ENCODE measurements around the gene MARCKSL1.
A peak's percentile ranks its signal among the peaks of the same experiment; 100 is the strongest.
"Not testable (repeated sequence)": the region's sequence is repeated elsewhere in the genome, so short reads cannot be mapped to it uniquely, and the experiment has no call there.

Gene MARCKSL1

GRCh38 chr1:32362474-32363313 is 26.7 kb upstream of the MARCKSL1 start, which contains the start of the genes FAM229A and TSSK3:
FAM229A (minus strand) TSS chr1:32362485; CDS start chr1:32362091, 394 bp downstream.
TSSK3 (plus strand) TSS chr1:32362539; CDS start chr1:32362702, 163 bp downstream.
- no peak for FAIRE-seq

GRCh38 chr1:32361674-32362473 is 25.8 kb upstream of the MARCKSL1 start:
- TF ChIP-seq POLR2A (IDR thresholded peaks at IDR 0.05; ENCODE audit: low read depth, low read length) (peak; percentile 35; the same call in 1 of the 2 replicates), TAF1 (IDR thresholded peaks at IDR 0.05; ENCODE audit: borderline replicate concordance, low read depth, low read length) (no peak), POLR2AphosphoS5 (IDR thresholded peaks at IDR 0.05; ENCODE audit: low read depth, low read length) (no peak)
- FAIRE-seq = peak; percentile 44
- DNase-seq (ENCODE audit: insufficient read length) = no peak

More at GRCh38 chr1:32362474-32363313, 26.7 kb upstream of the MARCKSL1 start, which contains the start of the genes FAM229A and TSSK3:
- no peak for DNase-seq (ENCODE audit: insufficient read length)
- TF ChIP-seq POLR2A (IDR thresholded peaks at IDR 0.05; ENCODE audit: low read depth, low read length) = no peak
- TF ChIP-seq POLR2AphosphoS5 (IDR thresholded peaks at IDR 0.05; ENCODE audit: low read depth, low read length) = no peak
- TF ChIP-seq TAF1 (IDR thresholded peaks at IDR 0.05; ENCODE audit: borderline replicate concordance, low read depth, low read length) = no peak

GRCh38 chr1:32361308-32361673 is 25.3 kb upstream of the MARCKSL1 start:
- no peak for TF ChIP-seq TAF1 (IDR thresholded peaks at IDR 0.05; ENCODE audit: borderline replicate concordance, low read depth, low read length)
- no peak; the same call in 1 of the 2 replicates for TF ChIP-seq POLR2A (IDR thresholded peaks at IDR 0.05; ENCODE audit: low read depth, low read length)
- TF ChIP-seq POLR2AphosphoS5 (IDR thresholded peaks at IDR 0.05; ENCODE audit: low read depth, low read length) = no peak
- no peak for FAIRE-seq
- no peak for DNase-seq (ENCODE audit: insufficient read length)

- TF ChIP-seq POLR2AphosphoS5 (IDR thresholded peaks at IDR 0.05; ENCODE audit: low read depth, low read length) (no peak), TAF1 (IDR thresholded peaks at IDR 0.05; ENCODE audit: borderline replicate concordance, low read depth, low read length) (no peak), POLR2A (IDR thresholded peaks at IDR 0.05; ENCODE audit: low read depth, low read length) (no peak)
- DNase-seq (ENCODE audit: insufficient read length) = no peak
- no peak for FAIRE-seq
Measured at GRCh38 chr1:32358435-32358834, 22.4 kb upstream of the MARCKSL1 start.

- FAIRE-seq = no peak
- TF ChIP-seq POLR2AphosphoS5 (IDR thresholded peaks at IDR 0.05; ENCODE audit: low read depth, low read length) (no peak), TAF1 (IDR thresholded peaks at IDR 0.05; ENCODE audit: borderline replicate concordance, low read depth, low read length) (no peak), POLR2A (IDR thresholded peaks at IDR 0.05; ENCODE audit: low read depth, low read length) (no peak)
- DNase-seq (ENCODE audit: insufficient read length) = no peak
Measured at GRCh38 chr1:32357614-32358013, 21.6 kb upstream of the MARCKSL1 start.

- FAIRE-seq = no peak
- no peak for DNase-seq (ENCODE audit: insufficient read length)
- TF ChIP-seq POLR2A (IDR thresholded peaks at IDR 0.05; ENCODE audit: low read depth, low read length) (no peak), TAF1 (IDR thresholded peaks at IDR 0.05; ENCODE audit: borderline replicate concordance, low read depth, low read length) (no peak), POLR2AphosphoS5 (IDR thresholded peaks at IDR 0.05; ENCODE audit: low read depth, low read length) (no peak)
Measured at GRCh38 chr1:32356478-32356877, 20.4 kb upstream of the MARCKSL1 start.

GRCh38 chr1:32355778-32356177 is 19.7 kb upstream of the MARCKSL1 start:
- DNase-seq (ENCODE audit: insufficient read length); FAIRE-seq: not testable (repeated sequence)

- no peak for FAIRE-seq
- TF ChIP-seq POLR2AphosphoS5 (IDR thresholded peaks at IDR 0.05; ENCODE audit: low read depth, low read length) (no peak), TAF1 (IDR thresholded peaks at IDR 0.05; ENCODE audit: borderline replicate concordance, low read depth, low read length) (no peak), POLR2A (IDR thresholded peaks at IDR 0.05; ENCODE audit: low read depth, low read length) (no peak)
- no peak for DNase-seq (ENCODE audit: insufficient read length)
Measured at GRCh38 chr1:32353886-32354570, 18.0 kb upstream of the MARCKSL1 start.

- TF ChIP-seq POLR2A (IDR thresholded peaks at IDR 0.05; ENCODE audit: low read depth, low read length) = no peak
- no peak for TF ChIP-seq POLR2AphosphoS5 (IDR thresholded peaks at IDR 0.05; ENCODE audit: low read depth, low read length)
- no peak for TF ChIP-seq TAF1 (IDR thresholded peaks at IDR 0.05; ENCODE audit: borderline replicate concordance, low read depth, low read length)
- FAIRE-seq = no peak
Measured at GRCh38 chr1:32353431-32353830, 17.4 kb upstream of the MARCKSL1 start.

GRCh38 chr1:32352831-32353383 is 16.9 kb upstream of the MARCKSL1 start:
- no peak for FAIRE-seq

More at GRCh38 chr1:32353431-32353830, 17.4 kb upstream of the MARCKSL1 start:
- no peak for DNase-seq (ENCODE audit: insufficient read length)

More at GRCh38 chr1:32352831-32353383, 16.9 kb upstream of the MARCKSL1 start:
- no peak for DNase-seq (ENCODE audit: insufficient read length)
- TF ChIP-seq POLR2AphosphoS5 (IDR thresholded peaks at IDR 0.05; ENCODE audit: low read depth, low read length) = no peak
- no peak for TF ChIP-seq TAF1 (IDR thresholded peaks at IDR 0.05; ENCODE audit: borderline replicate concordance, low read depth, low read length)
- TF ChIP-seq POLR2A (IDR thresholded peaks at IDR 0.05; ENCODE audit: low read depth, low read length) = no peak

Measured in GM12892 (cell line).